ENCODE data around the gene NEUROD1.
A peak's percentile ranks its signal among the peaks of the same experiment; 100 is the strongest.

The NEUROD1 gene

GRCh38 chr2:181667234-181667633 is 13.1 kb downstream of the NEUROD1 start:
- no peak for DNase-seq (ENCODE audit: low read depth, low spot score)
- Histone ChIP-seq H3K36me3 (ENCODE audit: insufficient read depth, insufficient read length, low read length) (no peaks in the 10 kb centered on the region), H3K27me3 (ENCODE audit: insufficient read depth, insufficient read length) (peaks cover 67% of the 10 kb centered on the region), H3K4me1 (ENCODE audit: insufficient read depth, insufficient read length) (no peaks in the 10 kb centered on the region), H3K9me3 (ENCODE audit: insufficient read depth, low read length) (peaks cover 6% of the 10 kb centered on the region; the same call in 1 of the 2 replicates), H3K4me3 (ENCODE audit: insufficient read length, low read depth) (no peak overlapping the region), H3K9ac (ENCODE audit: insufficient read length, low read depth) (no peak overlapping the region)
- no peak for TF ChIP-seq SUZ12 (IDR thresholded peaks at IDR 0.05; ENCODE audit: extremely low read depth, insufficient read depth, insufficient read length)
- TF ChIP-seq ZNF274 (IDR thresholded peaks at IDR 0.05; ENCODE audit: low read depth, low read length): no peak
- TF ChIP-seq YY1 (IDR thresholded peaks at IDR 0.05; ENCODE audit: insufficient read depth, insufficient read length): no peak

DNA sequence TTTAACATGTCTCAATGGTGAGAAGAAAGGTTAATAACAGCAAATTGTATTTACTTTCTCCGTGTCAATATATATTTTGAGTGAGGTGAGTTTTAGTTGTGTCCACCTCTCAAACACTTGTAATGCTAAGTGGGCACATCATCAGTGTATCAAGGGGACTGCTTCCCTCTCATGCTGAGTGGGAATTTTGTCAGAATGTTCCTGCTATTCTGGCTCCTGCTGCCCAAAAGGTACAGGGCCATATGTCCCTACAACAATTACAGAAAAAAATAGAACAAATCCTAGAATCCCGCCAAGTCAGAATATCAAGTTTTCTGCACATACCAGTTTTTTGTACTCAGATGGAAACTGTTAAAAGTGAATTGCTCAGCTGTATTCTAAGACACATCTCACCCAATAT is 18.0 kb downstream of the NEUROD1 start:
- H3K9ac ChIP-seq (ENCODE audit: insufficient read length, low read depth): no peak overlapping the region
- H3K4me1 ChIP-seq (ENCODE audit: insufficient read depth, insufficient read length): peaks cover 2% of the 10 kb centered on the region
- H3K4me3 ChIP-seq (ENCODE audit: insufficient read length, low read depth): no peak overlapping the region
- H3K9me3 ChIP-seq (ENCODE audit: insufficient read depth, low read length): peaks cover 6% of the 10 kb centered on the region; the same call in 1 of the 2 replicates
- TF ChIP-seq YY1 (IDR thresholded peaks at IDR 0.05; ENCODE audit: insufficient read depth, insufficient read length): no peak
- no peak for TF ChIP-seq ZNF274 (IDR thresholded peaks at IDR 0.05; ENCODE audit: low read depth, low read length)
- no peak for TF ChIP-seq SUZ12 (IDR thresholded peaks at IDR 0.05; ENCODE audit: extremely low read depth, insufficient read depth, insufficient read length)
- peaks cover 74% of the 10 kb centered on the region for H3K27me3 ChIP-seq (ENCODE audit: insufficient read depth, insufficient read length)
- no peaks in the 10 kb centered on the region for H3K36me3 ChIP-seq (ENCODE audit: insufficient read depth, insufficient read length, low read length)
- DNase-seq (ENCODE audit: low read depth, low spot score): no peak

GRCh38 chr2:181660181-181660580 is 20.1 kb downstream of the NEUROD1 start:
- no peak overlapping the region for H3K4me3 ChIP-seq (ENCODE audit: insufficient read length, low read depth)
- no peaks in the 10 kb centered on the region for H3K36me3 ChIP-seq (ENCODE audit: insufficient read depth, insufficient read length, low read length)
- no peak for DNase-seq (ENCODE audit: low read depth, low spot score)
- peaks cover 2% of the 10 kb centered on the region for H3K4me1 ChIP-seq (ENCODE audit: insufficient read depth, insufficient read length)
- H3K9ac ChIP-seq (ENCODE audit: insufficient read length, low read depth): no peak overlapping the region
- peaks cover 80% of the 10 kb centered on the region for H3K27me3 ChIP-seq (ENCODE audit: insufficient read depth, insufficient read length)
- no peaks in the 10 kb centered on the region for H3K9me3 ChIP-seq (ENCODE audit: insufficient read depth, low read length)
- TF ChIP-seq YY1 (IDR thresholded peaks at IDR 0.05; ENCODE audit: insufficient read depth, insufficient read length): no peak
- TF ChIP-seq ZNF274 (IDR thresholded peaks at IDR 0.05; ENCODE audit: low read depth, low read length): no peak
- TF ChIP-seq SUZ12 (IDR thresholded peaks at IDR 0.05; ENCODE audit: extremely low read depth, insufficient read depth, insufficient read length): no peak

DNA sequence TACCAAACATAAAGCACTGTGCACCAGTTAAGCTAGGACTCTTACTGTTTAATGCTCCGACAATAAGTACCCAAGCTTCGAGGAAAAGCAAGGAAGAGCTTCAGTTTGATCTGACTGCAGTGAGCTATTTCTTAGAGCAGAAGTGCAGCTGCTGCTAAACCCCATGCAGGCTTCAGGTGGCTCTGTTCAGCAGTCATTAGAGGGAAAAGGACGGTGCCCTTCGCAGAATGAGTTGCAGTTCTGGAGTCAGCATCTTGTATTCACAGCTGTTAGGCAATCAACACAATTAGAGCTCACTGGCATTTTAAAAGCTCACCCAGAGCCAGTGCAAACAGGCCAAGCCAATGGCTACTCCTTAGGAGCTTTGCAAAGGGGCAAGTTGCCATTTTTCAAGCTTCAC is 21.9 kb downstream of the NEUROD1 start:
- TF ChIP-seq ZNF274 (IDR thresholded peaks at IDR 0.05; ENCODE audit: low read depth, low read length) (no peak), YY1 (IDR thresholded peaks at IDR 0.05; ENCODE audit: insufficient read depth, insufficient read length) (no peak), SUZ12 (IDR thresholded peaks at IDR 0.05; ENCODE audit: extremely low read depth, insufficient read depth, insufficient read length) (no peak)
- no peak overlapping the region for H3K9ac ChIP-seq (ENCODE audit: insufficient read length, low read depth)

DNA sequence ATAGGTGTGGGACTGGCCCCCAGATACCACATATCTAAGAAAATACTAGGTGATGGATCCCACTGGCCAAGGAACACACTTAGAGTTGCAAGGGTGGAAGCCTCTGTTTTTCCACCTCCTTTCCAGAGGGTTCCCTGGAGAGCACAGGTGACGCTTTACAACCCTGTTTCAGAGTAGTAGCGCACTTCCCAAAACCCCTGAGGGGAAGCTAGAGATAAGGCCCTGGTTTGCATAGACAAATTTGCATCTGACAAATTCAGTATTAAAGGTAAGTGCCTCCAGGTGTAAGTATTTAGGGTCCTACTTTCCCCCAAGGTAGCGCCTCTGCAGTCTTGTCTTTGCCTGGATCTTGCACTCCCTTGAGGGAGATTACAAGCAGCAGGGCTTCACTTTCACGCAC is 22.9 kb downstream of the NEUROD1 start:
- Histone ChIP-seq H3K27me3 (ENCODE audit: insufficient read depth, insufficient read length) (peaks cover 90% of the 10 kb centered on the region), H3K4me3 (ENCODE audit: insufficient read length, low read depth) (peak overlapping the region; percentile 65), H3K4me1 (ENCODE audit: insufficient read depth, insufficient read length) (peaks cover 2% of the 10 kb centered on the region), H3K9me3 (ENCODE audit: insufficient read depth, low read length) (no peaks in the 10 kb centered on the region), H3K9ac (ENCODE audit: insufficient read length, low read depth) (peak overlapping the region; percentile 68), H3K36me3 (ENCODE audit: insufficient read depth, insufficient read length, low read length) (no peaks in the 10 kb centered on the region)
- DNase-seq (ENCODE audit: low read depth, low spot score): no peak
- no peak for TF ChIP-seq YY1 (IDR thresholded peaks at IDR 0.05; ENCODE audit: insufficient read depth, insufficient read length)
- no peak for TF ChIP-seq SUZ12 (IDR thresholded peaks at IDR 0.05; ENCODE audit: extremely low read depth, insufficient read depth, insufficient read length)
- no peak for TF ChIP-seq ZNF274 (IDR thresholded peaks at IDR 0.05; ENCODE audit: low read depth, low read length)

More for the DNA sequence above, 21.9 kb downstream of the NEUROD1 start:
- DNase-seq (ENCODE audit: low read depth, low spot score): no peak
- Histone ChIP-seq H3K27me3 (ENCODE audit: insufficient read depth, insufficient read length) (peaks cover 92% of the 10 kb centered on the region), H3K36me3 (ENCODE audit: insufficient read depth, insufficient read length, low read length) (no peaks in the 10 kb centered on the region), H3K9me3 (ENCODE audit: insufficient read depth, low read length) (no peaks in the 10 kb centered on the region), H3K4me3 (ENCODE audit: insufficient read length, low read depth) (no peak overlapping the region), H3K4me1 (ENCODE audit: insufficient read depth, insufficient read length) (peaks cover 2% of the 10 kb centered on the region)

GRCh38 chr2:181656450-181657291 is 23.6 kb downstream of the NEUROD1 start, which contains the start of gene CERKL:
CERKL (minus strand) TSS chr2:181657105; CDS start chr2:181657006, 99 bp downstream.
- H3K4me3 ChIP-seq (ENCODE audit: insufficient read length, low read depth): peak within 1 kb of the TSS; percentile 65
- no peak for TF ChIP-seq SUZ12 (IDR thresholded peaks at IDR 0.05; ENCODE audit: extremely low read depth, insufficient read depth, insufficient read length)
- no peak for TF ChIP-seq ZNF274 (IDR thresholded peaks at IDR 0.05; ENCODE audit: low read depth, low read length)
- TF ChIP-seq YY1 (IDR thresholded peaks at IDR 0.05; ENCODE audit: insufficient read depth, insufficient read length): no peak
- peaks cover 84% of the 10 kb centered on the region for H3K27me3 ChIP-seq (ENCODE audit: insufficient read depth, insufficient read length)
- peaks cover 2% of the 10 kb centered on the region for H3K4me1 ChIP-seq (ENCODE audit: insufficient read depth, insufficient read length)
- peak; percentile 51 for DNase-seq (ENCODE audit: low read depth, low spot score)
- no peaks in the 10 kb centered on the region for H3K36me3 ChIP-seq (ENCODE audit: insufficient read depth, insufficient read length, low read length)
- peak within 1 kb of the TSS; percentile 68 for H3K9ac ChIP-seq (ENCODE audit: insufficient read length, low read depth)
- H3K9me3 ChIP-seq (ENCODE audit: insufficient read depth, low read length): no peaks in the 10 kb centered on the region

DNA sequence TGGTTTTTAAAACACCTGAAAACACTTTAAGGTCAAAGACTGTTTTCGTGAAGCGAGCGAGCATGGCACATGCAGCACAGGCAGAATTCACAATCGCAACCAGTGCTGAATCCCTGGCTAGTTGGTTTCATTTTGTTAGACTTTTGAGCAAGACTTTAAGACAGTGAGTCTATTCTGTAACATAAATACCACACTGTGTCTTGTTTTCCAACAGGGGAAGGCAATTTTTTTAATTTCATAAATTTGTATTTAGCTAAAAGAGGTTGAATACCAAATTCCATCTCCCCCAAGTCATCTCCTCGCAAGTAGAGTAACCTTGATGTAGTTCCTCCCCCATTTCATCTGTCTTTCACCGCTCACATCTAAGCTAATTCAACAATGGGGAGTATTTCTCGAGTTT is 24.8 kb downstream of the NEUROD1 start:
- DNase-seq (ENCODE audit: low read depth, low spot score): no peak
- no peak overlapping the region for H3K9ac ChIP-seq (ENCODE audit: insufficient read length, low read depth)
- TF ChIP-seq SUZ12 (IDR thresholded peaks at IDR 0.05; ENCODE audit: extremely low read depth, insufficient read depth, insufficient read length) (no peak), ZNF274 (IDR thresholded peaks at IDR 0.05; ENCODE audit: low read depth, low read length) (no peak), YY1 (IDR thresholded peaks at IDR 0.05; ENCODE audit: insufficient read depth, insufficient read length) (no peak)
- peaks cover 74% of the 10 kb centered on the region for H3K27me3 ChIP-seq (ENCODE audit: insufficient read depth, insufficient read length)
- H3K4me1 ChIP-seq (ENCODE audit: insufficient read depth, insufficient read length): peaks cover 2% of the 10 kb centered on the region
- no peak overlapping the region for H3K4me3 ChIP-seq (ENCODE audit: insufficient read length, low read depth)
- no peaks in the 10 kb centered on the region for H3K9me3 ChIP-seq (ENCODE audit: insufficient read depth, low read length)
- no peaks in the 10 kb centered on the region for H3K36me3 ChIP-seq (ENCODE audit: insufficient read depth, insufficient read length, low read length)
